DND-41 (cell line): ENCODE results near the gene RNF144B.
"Not testable (repeated sequence)": the region's sequence is repeated elsewhere in the genome, so short reads cannot be mapped to it uniquely, and the experiment has no call there.

Source experiments
- CTCF ChIP-seq: IDR thresholded peaks from 2 replicates; pipeline ENCODE4 v1.5.1; 2012; ENCODE audit warnings: borderline replicate concordance, low read length, moderate library complexity, mild to moderate bottlenecking; ENCODE audit not compliant: poor library complexity, severe bottlenecking; ENCODE audit errors: extremely low read depth
- EZH2 ChIP-seq: IDR thresholded peaks from 3 replicates; pipeline ENCODE4 v1.6.1; 2012; ENCODE audit warnings: borderline replicate concordance, low read depth, mild to moderate bottlenecking, moderate library complexity, low read length, inconsistent platforms; ENCODE audit not compliant: severe bottlenecking

DNA sequence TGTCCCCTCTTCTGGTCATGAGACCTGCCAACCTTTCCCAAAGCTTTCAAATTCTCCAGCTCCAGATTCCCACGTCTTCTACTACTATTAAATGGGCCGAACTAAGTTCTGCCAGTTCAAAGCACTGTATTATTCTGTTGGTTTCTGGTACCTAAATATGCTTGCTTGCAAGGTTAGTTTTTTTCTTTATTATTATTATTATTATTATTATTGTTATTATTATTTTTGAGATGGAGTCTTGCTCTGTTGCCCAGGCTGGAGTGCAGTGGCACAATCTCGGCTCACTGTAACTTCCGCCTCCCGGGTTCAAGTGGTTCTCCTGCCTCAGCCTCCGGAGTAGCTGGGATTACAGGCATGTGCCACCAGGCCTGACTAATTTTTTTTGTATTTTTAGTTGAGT is 17.8 kb downstream of the RNF144B start:
- TF ChIP-seq EZH2, CTCF: not testable (repeated sequence)
